ENCODE data around the gene ANKRD27. TPM values are rescaled to one million over a fixed set of nuclear protein-coding genes. Genes with fewer than 3 reads are reported as not detected.

ANKRD27 gene
- total and polyA plus RNA-seq, 10 of the 15 experiments (the other 5 are each of a cell fraction or from before 2014, with no cell fraction given), result 2.8 to 49.9 (median 28.5) TPM

DNA sequence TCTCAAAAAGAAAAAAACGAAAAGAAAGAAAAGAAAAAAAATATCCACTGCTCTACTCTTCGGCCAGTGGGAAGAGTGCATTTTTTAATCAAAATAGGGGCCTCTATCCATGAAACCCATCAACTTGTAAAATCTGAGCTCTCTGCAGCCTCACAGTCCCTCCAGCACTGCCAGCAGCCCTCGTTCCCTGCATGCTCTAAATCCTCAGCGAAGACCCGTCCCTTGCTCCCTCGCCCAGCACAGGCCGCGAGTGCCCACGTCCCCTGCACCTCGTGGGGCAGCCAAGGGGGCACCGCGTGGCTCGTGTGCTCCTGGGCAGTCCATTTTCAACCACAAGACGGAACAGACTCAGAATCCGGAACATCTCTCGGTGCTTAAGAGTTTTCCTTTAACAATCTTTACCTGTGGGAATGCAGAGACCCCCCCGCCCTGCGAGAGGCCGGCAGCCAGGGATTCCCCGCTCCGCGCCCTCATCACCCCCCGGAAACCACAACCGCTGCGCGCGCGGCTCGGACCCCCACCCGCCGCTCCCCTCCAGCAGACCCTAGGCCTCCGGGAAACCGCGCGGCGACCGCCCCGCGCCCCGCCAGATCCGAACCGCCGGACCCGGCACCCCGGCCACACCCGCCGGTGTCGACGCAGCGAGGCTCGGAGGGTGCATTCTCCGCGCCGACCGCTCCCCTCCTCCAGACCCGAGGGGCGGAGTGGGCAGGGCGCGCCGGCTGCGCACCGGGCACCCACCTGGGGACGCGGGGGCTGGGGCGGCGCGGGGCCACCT lies 638 bp downstream of the ANKRD27 start (continued):
- TF ChIP-seq ZNF592 (IDR thresholded peaks at IDR 0.05), result no peak
- no peak for TF ChIP-seq CHD2 (IDR thresholded peaks at IDR 0.05; ENCODE audit: borderline replicate concordance, low read depth, low read length)
- no peak for TF ChIP-seq RFX5 (IDR thresholded peaks at IDR 0.05; ENCODE audit: low read depth, low read length)
- TF ChIP-seq, protein P1, sequence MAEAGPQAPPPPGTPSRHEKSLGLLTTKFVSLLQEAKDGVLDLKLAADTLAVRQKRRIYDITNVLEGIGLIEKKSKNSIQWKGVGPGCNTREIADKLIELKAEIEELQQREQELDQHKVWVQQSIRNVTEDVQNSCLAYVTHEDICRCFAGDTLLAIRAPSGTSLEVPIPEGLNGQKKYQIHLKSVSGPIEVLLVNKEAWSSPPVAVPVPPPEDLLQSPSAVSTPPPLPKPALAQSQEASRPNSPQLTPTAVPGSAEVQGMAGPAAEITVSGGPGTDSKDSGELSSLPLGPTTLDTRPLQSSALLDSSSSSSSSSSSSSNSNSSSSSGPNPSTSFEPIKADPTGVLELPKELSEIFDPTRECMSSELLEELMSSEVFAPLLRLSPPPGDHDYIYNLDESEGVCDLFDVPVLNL (IDR thresholded peaks at IDR 0.05; ENCODE audit: low read depth, low read length), result no peak
- TF ChIP-seq EGR1 (IDR thresholded peaks at IDR 0.05; ENCODE audit: borderline replicate concordance in 1 of 2, low read depth in 2 of 2, low read length in 2 of 2), result no peak
- 0 out of 2 replicates have a peak, but pooled peaks have one; percentile 46 for TF ChIP-seq ZNF217 (IDR thresholded peaks at IDR 0.05)
- no peak for TF ChIP-seq RAD51 (IDR thresholded peaks at IDR 0.05)
- no peak for TF ChIP-seq TBL1XR1 (IDR thresholded peaks at IDR 0.05; ENCODE audit: low read depth, low read length)
- no peak for TF ChIP-seq ZNF687 (IDR thresholded peaks at IDR 0.05)
- TF ChIP-seq SP1 (IDR thresholded peaks at IDR 0.05; ENCODE audit: low read depth, low read length), result no peak
- TF ChIP-seq SMC3 (IDR thresholded peaks at IDR 0.05; ENCODE audit: borderline replicate concordance, low read length), result no peak
- TF ChIP-seq HCFC1 (IDR thresholded peaks at IDR 0.05; ENCODE audit: low read length), result no peak
- TF ChIP-seq, protein P2, sequence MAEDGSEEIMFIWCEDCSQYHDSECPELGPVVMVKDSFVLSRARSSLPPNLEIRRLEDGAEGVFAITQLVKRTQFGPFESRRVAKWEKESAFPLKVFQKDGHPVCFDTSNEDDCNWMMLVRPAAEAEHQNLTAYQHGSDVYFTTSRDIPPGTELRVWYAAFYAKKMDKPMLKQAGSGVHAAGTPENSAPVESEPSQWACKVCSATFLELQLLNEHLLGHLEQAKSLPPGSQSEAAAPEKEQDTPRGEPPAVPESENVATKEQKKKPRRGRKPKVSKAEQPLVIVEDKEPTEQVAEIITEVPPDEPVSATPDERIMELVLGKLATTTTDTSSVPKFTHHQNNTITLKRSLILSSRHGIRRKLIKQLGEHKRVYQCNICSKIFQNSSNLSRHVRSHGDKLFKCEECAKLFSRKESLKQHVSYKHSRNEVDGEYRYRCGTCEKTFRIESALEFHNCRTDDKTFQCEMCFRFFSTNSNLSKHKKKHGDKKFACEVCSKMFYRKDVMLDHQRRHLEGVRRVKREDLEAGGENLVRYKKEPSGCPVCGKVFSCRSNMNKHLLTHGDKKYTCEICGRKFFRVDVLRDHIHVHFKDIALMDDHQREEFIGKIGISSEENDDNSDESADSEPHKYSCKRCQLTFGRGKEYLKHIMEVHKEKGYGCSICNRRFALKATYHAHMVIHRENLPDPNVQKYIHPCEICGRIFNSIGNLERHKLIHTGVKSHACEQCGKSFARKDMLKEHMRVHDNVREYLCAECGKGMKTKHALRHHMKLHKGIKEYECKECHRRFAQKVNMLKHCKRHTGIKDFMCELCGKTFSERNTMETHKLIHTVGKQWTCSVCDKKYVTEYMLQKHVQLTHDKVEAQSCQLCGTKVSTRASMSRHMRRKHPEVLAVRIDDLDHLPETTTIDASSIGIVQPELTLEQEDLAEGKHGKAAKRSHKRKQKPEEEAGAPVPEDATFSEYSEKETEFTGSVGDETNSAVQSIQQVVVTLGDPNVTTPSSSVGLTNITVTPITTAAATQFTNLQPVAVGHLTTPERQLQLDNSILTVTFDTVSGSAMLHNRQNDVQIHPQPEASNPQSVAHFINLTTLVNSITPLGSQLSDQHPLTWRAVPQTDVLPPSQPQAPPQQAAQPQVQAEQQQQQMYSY (CRISPR knock-in tag; IDR thresholded peaks at IDR 0.05), result no peak

Data from GM12878 (cell line).